Activated naive CD4-positive, alpha-beta T cell treated with anti-CD3 and anti-CD28 coated beads for 36 hours (primary cell): Measurements from ENCODE around the gene AQP10. TPM values are rescaled to one million over a fixed set of nuclear protein-coding genes. Genes with fewer than 3 reads are reported as not detected.
A peak's percentile ranks its signal among the peaks of the same experiment; 100 is the strongest.
"Not testable (repeated sequence)": the region's sequence is repeated elsewhere in the genome, so short reads cannot be mapped to it uniquely, and the experiment has no call there.

ENCODE experiments used
- CTCF ChIA-PET: fragments of 350-600 bp; sonication (Branson Sonifier 250); formaldehyde crosslinking; loops from one replicate; lab custom pipeline; 2021; ENCODE audit warnings: antibody characterized with exemption; lab: Charles Lee
- DNase-seq: peaks from one replicate; pipeline ENCODE4 v3.0.0-alpha.2; 2020
- H3K27ac Mint-ChIP-seq: one replicate; pipeline ENCODE4 v1.8.0; 2021; ENCODE audit warnings: mild to moderate bottlenecking, mixed read lengths
- H3K27me3 Mint-ChIP-seq: one replicate; pipeline ENCODE4 v1.8.0; 2021; ENCODE audit warnings: low read depth, mixed read lengths
- H3K36me3 Mint-ChIP-seq: one replicate; pipeline ENCODE4 v1.8.0; 2021; ENCODE audit warnings: low read depth, mixed read lengths
- H3K4me1 Mint-ChIP-seq: one replicate; pipeline ENCODE4 v1.8.0; 2021; ENCODE audit warnings: low read depth, mixed read lengths
- H3K4me3 Mint-ChIP-seq: one replicate; pipeline ENCODE4 v1.8.0; 2021; ENCODE audit warnings: mild to moderate bottlenecking, moderate library complexity, mixed read lengths
- H3K9me3 Mint-ChIP-seq: one replicate; pipeline ENCODE4 v1.8.0; 2021; ENCODE audit warnings: mixed read lengths
- intact Hi-C: fragments of 100-400 bp; cut with micrococcal nuclease; formaldehyde crosslinking; loops from one replicate; pipeline ENCODE4 v1.15.1; 2023
- total RNA-seq, 2 experiments: library from RNA; stranded (reverse); gene quantifications; one replicate each; pipeline ENCODE4 v1.2.3, GENCODE V29; 2021

Gene AQP10
- total RNA-seq, 2 experiments from 2014 or later, result not detected

GRCh38 chr1:154334079-154335024 lies 13.5 kb downstream of the AQP10 start:
- H3K4me3 Mint-ChIP-seq, result no peak overlapping the region
- intact Hi-C loops, result loop anchor here (1.0 to 2.0 kb wide), 4 partner anchors 8 to 148 kb away; partner anchors contain the start of gene HAX1
- no peaks in the 10 kb centered on the region for H3K27me3 Mint-ChIP-seq
- peak overlapping the region; percentile 88 for H3K27ac Mint-ChIP-seq
- no peaks in the 10 kb centered on the region for H3K9me3 Mint-ChIP-seq
- no peak for DNase-seq
- H3K36me3 Mint-ChIP-seq, result peaks cover 37% of the 10 kb centered on the region
- CTCF ChIA-PET, result interaction anchor here (0.6 to 14.4 kb wide), 44 partner anchors 10 to 814 kb away, joined by 3 to 234 read pairs (median 4); partner anchors contain the start of genes ATP8B2, HAX1 and TPM3
- H3K4me1 Mint-ChIP-seq, result peaks cover 67% of the 10 kb centered on the region

DNA sequence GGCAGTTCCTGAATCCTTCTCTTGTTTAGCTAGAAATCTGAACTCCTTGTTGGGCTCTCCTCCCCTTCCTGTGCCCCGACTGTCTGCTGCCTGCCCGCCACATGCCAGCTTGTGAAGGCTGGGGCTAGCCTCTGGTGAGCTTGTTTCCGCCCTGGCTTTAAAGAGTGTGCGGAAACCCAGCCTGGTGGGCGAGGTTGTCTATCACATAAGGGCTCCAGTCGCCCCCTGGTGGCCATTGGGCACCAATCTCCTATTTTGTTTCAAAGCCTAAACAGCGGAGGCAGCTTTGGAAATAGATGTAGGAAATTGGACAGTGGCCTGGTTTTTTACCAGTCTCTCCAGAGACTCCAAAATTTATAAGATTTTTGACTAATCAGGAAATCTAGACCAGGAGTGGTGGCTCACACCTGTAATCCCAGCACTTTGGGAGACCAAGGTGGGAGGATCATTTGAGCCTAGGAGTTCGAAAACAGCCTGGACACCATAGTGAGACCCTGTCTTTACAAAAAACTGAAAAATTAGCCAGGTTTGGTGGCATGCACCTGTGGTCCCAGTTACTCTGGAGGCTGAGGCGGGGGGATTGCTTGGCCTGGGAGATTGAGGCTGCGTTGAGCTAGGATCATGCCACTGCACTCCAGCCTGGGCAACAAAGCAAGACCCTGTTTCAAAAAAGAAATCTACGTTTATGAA lies 14.3 kb downstream of the AQP10 start:
- intact Hi-C loops, result loop anchor here (1.0 to 2.0 kb wide), 4 partner anchors 9 to 149 kb away; partner anchors contain the start of gene HAX1
- Mint-ChIP-seq H3K4me3 (peak overlapping the region; percentile 30), H3K27ac (peak overlapping the region; percentile 88), H3K4me1 (peaks cover 62% of the 10 kb centered on the region), H3K27me3 (no peaks in the 10 kb centered on the region), H3K36me3 (peaks cover 36% of the 10 kb centered on the region), H3K9me3 (no peaks in the 10 kb centered on the region)
- DNase-seq, result peak; percentile 97
- CTCF ChIA-PET, result interaction anchor here (0.6 to 14.4 kb wide), 48 partner anchors 11 to 813 kb away, joined by 3 to 234 read pairs (median 4); partner anchors contain the start of genes ATP8B2, HAX1 and TPM3

GRCh38 chr1:154337253-154337894 lies 16.5 kb downstream of the AQP10 start:
- no peak for DNase-seq
- no peaks in the 10 kb centered on the region for H3K27me3 Mint-ChIP-seq
- H3K27ac Mint-ChIP-seq, result peak overlapping the region; percentile 85
- H3K4me1 Mint-ChIP-seq, result peaks cover 67% of the 10 kb centered on the region
- H3K36me3 Mint-ChIP-seq, result peaks cover 50% of the 10 kb centered on the region
- CTCF ChIA-PET, result interaction anchor here (0.9 to 8.4 kb wide), 4 partner anchors 13 to 100 kb away, joined by 3 to 143 read pairs (median 3); partner anchors contain the start of gene ATP8B2
- no peaks in the 10 kb centered on the region for H3K9me3 Mint-ChIP-seq
- H3K4me3 Mint-ChIP-seq, result no peak overlapping the region
- intact Hi-C loops, result no loop called here

DNA sequence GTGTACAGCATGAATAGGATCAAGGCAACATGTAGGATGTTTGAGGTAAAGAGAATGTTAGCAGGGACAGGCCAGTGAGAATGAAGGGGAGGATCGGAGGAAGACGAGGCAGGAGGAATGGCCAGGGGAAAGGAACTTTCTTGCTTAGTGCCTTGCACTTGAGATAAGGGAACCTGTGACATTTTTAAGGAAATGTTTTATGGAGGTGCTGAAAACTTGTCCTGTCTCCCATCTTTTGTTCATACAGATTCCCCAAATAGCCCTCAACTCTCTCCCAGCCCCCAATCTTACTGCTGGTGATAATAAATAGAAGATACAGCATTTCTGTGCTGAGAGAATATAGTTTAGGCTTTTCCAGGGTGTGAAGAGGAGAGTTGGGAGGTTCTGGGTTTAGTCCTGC lies 18.0 kb downstream of the AQP10 start:
- H3K27ac Mint-ChIP-seq, result peak overlapping the region; percentile 4

GRCh38 chr1:154341366-154341765 lies 20.5 kb downstream of the AQP10 start:
- DNase-seq, H3K27me3 Mint-ChIP-seq, H3K4me3 Mint-ChIP-seq, intact Hi-C loops, H3K9me3 Mint-ChIP-seq: not testable (repeated sequence)
- peaks cover 70% of the 10 kb centered on the region for H3K36me3 Mint-ChIP-seq
- CTCF ChIA-PET, result interaction anchor here (1.7 to 14.8 kb wide), 3 partner anchors 11 to 13 kb away, joined by 4 to 234 read pairs (median 6); partner anchors contain the start of gene ATP8B2
- peaks cover 86% of the 10 kb centered on the region for H3K4me1 Mint-ChIP-seq
- H3K27ac Mint-ChIP-seq, result peak overlapping the region; percentile 57

More for the DNA sequence above, 18.0 kb downstream of the AQP10 start:
- intact Hi-C loops, result no loop called here
- Mint-ChIP-seq H3K4me3 (no peak overlapping the region), H3K27me3 (no peaks in the 10 kb centered on the region), H3K9me3 (no peaks in the 10 kb centered on the region), H3K36me3 (peaks cover 58% of the 10 kb centered on the region), H3K4me1 (peaks cover 79% of the 10 kb centered on the region)
- CTCF ChIA-PET, result interaction anchor here (1.0 to 8.4 kb wide), 2 partner anchors 10 to 14 kb away, joined by 5 to 143 read pairs; partner anchors contain the start of gene ATP8B2
- no peak for DNase-seq

DNA sequence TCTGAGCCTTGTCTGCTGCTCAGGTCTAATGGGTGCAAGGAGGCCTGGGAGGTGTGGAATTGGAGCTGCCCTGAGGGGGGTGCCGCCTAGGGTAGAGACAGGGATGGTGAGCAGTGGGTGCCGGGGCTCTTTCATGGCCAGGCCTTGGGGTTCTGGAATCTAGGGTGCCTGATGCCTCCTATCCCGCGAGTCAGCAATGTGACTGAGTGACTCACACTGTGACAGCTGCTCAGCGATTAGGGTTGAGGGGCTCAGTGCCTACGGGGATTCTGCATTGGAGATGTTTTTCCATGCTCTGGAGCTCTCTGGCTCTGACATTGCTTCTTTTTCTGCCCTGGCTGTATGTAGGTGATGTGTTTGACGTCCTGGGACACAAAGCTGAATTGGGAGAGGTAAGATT lies 21.2 kb downstream of the AQP10 start:
- CTCF ChIA-PET, result interaction anchor here (0.5 to 14.8 kb wide), 4 partner anchors 10 to 200 kb away, joined by 3 to 234 read pairs (median 5); partner anchors contain the start of gene ATP8B2
- peaks cover 74% of the 10 kb centered on the region for H3K36me3 Mint-ChIP-seq
- peak; percentile 34 for DNase-seq
- H3K27ac Mint-ChIP-seq, result peak overlapping the region; percentile 89
- no peaks in the 10 kb centered on the region for H3K9me3 Mint-ChIP-seq
- H3K4me1 Mint-ChIP-seq, result peaks cover 90% of the 10 kb centered on the region
- intact Hi-C loops, result loop anchor here (2.0 kb wide), 1 partner anchor 15 kb away; no protein-coding TSS in a partner anchor
- H3K4me3 Mint-ChIP-seq, result peak overlapping the region; percentile 63
- H3K27me3 Mint-ChIP-seq, result no peaks in the 10 kb centered on the region

DNA sequence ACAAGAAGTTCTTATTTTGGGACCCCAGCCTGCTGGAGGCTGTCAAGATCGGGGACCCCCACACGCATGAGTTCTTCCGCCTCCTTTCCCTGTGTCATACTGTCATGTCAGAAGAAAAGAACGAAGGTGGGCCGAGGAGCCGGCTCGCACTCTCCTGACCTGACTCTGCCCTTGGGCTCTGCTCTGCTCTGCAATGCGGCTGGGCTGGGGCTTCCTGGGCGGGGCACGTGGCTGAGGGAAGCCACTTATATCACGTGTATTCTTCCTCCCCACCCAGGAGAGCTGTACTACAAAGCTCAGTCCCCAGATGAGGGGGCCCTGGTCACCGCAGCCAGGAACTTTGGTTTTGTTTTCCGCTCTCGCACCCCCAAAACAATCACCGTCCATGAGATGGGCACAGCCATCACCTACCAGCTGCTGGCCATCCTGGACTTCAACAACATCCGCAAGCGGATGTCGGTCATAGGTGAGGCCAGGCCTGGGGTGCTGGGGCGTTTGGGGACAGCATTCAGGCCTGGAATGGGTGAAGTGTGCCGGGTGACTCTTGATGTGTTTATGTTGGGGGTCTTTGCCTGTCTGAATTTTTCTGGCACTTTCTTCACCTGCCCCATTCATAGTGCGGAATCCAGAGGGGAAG lies 22.1 kb downstream of the AQP10 start:
- intact Hi-C loops, result loop anchor here (1.0 to 2.0 kb wide), 2 partner anchors 13 to 16 kb away; no protein-coding TSS in a partner anchor
- CTCF ChIA-PET, result interaction anchor here (14.8 kb wide), 1 partner anchor 14 kb away, joined by 234 read pairs; the partner anchor contains the start of gene ATP8B2
- Mint-ChIP-seq H3K27me3 (no peaks in the 10 kb centered on the region), H3K27ac (peak overlapping the region; percentile 89), H3K4me1 (peaks cover 86% of the 10 kb centered on the region), H3K4me3 (peak overlapping the region; percentile 63), H3K36me3 (peaks cover 70% of the 10 kb centered on the region), H3K9me3 (no peaks in the 10 kb centered on the region)
- peak; percentile 79 for DNase-seq

DNA sequence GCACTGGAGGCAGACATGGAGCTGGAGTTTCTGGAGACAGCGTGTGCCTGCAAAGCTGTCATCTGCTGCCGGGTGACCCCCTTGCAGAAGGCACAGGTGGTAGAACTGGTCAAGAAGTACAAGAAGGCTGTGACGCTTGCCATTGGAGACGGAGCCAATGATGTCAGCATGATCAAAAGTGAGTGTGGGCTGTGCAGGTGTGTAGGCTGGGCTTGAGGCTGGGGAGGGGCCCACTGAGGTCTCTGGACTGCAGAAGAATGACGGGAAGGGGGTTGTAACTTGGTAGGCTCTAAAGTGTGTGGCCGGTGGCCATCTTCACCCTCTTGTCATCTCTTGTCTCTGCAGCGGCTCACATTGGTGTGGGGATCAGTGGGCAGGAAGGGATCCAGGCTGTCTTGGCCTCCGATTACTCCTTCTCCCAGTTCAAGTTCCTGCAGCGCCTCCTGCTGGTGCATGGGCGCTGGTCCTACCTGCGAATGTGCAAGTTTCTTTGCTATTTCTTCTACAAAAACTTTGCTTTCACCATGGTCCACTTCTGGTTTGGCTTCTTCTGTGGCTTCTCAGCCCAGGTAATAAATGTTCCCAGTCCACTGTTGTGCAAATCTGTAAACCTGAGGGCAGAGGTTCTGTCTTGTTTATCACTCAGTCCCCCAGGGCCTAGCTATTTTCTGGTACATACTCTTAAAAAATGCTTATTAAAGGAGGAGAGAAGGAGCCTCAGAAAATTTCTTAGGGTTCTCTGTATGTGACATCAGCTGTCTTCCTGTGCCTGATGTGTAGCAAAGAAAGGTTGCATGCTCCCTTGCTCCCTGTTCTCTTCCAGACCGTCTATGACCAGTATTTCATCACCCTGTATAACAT lies 24.3 kb downstream of the AQP10 start:
- CTCF ChIA-PET, result interaction anchor here (0.6 to 14.8 kb wide), 13 partner anchors 8 to 214 kb away, joined by 3 to 234 read pairs (median 5); partner anchors contain the start of gene ATP8B2
- intact Hi-C loops, result loop anchor here (2.0 kb wide), 1 partner anchor 72 kb away; the partner anchor contains the start of gene HAX1
- Mint-ChIP-seq H3K27ac (peak overlapping the region; percentile 68), H3K36me3 (peaks cover 67% of the 10 kb centered on the region), H3K4me1 (peaks cover 72% of the 10 kb centered on the region), H3K4me3 (peak overlapping the region; percentile 33), H3K9me3 (no peaks in the 10 kb centered on the region), H3K27me3 (no peaks in the 10 kb centered on the region)
- DNase-seq, result peak; percentile 86

GRCh38 chr1:154346276-154346917 lies 25.5 kb downstream of the AQP10 start:
- peaks cover 63% of the 10 kb centered on the region for H3K4me1 Mint-ChIP-seq
- DNase-seq, result no peak

DNA sequence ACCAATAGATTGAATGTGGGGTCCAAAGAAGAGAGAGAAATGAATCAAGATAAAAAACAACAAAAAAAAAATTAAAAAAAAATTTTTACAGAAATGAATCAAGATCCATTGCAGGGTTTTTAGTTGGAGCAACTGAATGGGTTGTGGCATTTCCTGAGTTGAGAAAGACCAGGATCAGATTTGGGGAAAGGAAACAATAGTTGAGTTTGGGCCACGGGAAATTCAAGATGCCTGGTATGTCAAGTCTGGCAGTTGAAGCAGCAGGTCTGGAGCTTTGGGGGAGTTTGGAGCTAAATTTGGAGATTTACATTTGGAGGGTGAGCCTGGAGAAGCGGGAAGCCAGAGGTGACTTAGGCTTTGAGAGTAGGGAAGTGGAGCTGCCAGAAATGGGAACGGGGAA lies 27.1 kb downstream of the AQP10 start:
- intact Hi-C loops, result loop anchor here (1.0 kb wide), 1 partner anchor 130 kb away; no protein-coding TSS in a partner anchor
- H3K36me3 Mint-ChIP-seq, result peaks cover 42% of the 10 kb centered on the region
- CTCF ChIA-PET, result interaction anchor here (1.6 to 14.8 kb wide), 2 partner anchors 12 to 19 kb away, joined by 3 to 234 read pairs; partner anchors contain the start of gene ATP8B2
- no peak for DNase-seq
- no peaks in the 10 kb centered on the region for H3K9me3 Mint-ChIP-seq
- H3K4me3 Mint-ChIP-seq, result no peak overlapping the region
- H3K27ac Mint-ChIP-seq, result peak overlapping the region; percentile 55
- H3K27me3 Mint-ChIP-seq, result no peaks in the 10 kb centered on the region
- H3K4me1 Mint-ChIP-seq, result peaks cover 56% of the 10 kb centered on the region

More at GRCh38 chr1:154346276-154346917, 25.5 kb downstream of the AQP10 start:
- no peaks in the 10 kb centered on the region for H3K27me3 Mint-ChIP-seq
- H3K27ac Mint-ChIP-seq, result peak overlapping the region; percentile 68
- no peak overlapping the region for H3K4me3 Mint-ChIP-seq
- CTCF ChIA-PET, result interaction anchor here (0.5 to 14.8 kb wide), 7 partner anchors 8 to 60 kb away, joined by 3 to 234 read pairs (median 4); partner anchors contain the start of gene ATP8B2
- H3K9me3 Mint-ChIP-seq, result no peaks in the 10 kb centered on the region
- intact Hi-C loops, result no loop called here
- peaks cover 55% of the 10 kb centered on the region for H3K36me3 Mint-ChIP-seq
